GM21526 (cell line): ENCODE measurements around the gene MYOG.

Source experiments
- ATAC-seq: cut with Tn5 transposase; IDR thresholded peaks from one replicate; pipeline ENCODE4 v1.9.1; 2021; ENCODE audit warnings: moderate library complexity; ENCODE audit not compliant: unreplicated experiment, low FRiP score

Gene MYOG

GRCh38 chr1:203117611-203118575 is 32.1 kb upstream of the MYOG start:
- no peak for ATAC-seq

GRCh38 chr1:203116091-203116820 is 30.4 kb upstream of the MYOG start:
- no peak for ATAC-seq

DNA sequence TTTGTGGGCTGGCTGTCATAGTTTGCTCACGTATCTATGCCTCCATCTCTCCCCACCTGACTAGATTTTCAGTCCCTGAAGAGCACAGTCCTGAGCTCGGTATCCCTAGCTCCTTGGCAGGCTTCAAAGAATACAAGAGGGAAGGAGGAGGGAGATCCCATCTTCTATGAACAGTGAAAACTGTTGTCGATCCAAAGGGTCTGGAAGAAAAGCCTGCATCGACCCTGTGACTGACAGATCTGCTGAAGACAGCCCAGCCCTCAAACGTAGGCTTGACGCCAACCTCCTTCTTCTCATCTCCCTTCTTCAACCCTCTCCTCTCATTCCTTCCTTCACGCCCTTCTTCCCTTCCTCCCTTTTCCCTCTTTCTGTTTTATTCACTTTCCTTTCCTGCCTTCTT is 28.4 kb upstream of the MYOG start:
- ATAC-seq: no peak

- no peak for ATAC-seq
Observed at GRCh38 chr1:203113308-203113707, 27.5 kb upstream of the MYOG start.

GRCh38 chr1:203112475-203112874 is 26.7 kb upstream of the MYOG start:
- no peak for ATAC-seq

GRCh38 chr1:203104789-203105390 is 19.1 kb upstream of the MYOG start:
- no peak for ATAC-seq

- no peak for ATAC-seq
Observed at GRCh38 chr1:203103829-203104495, 18.1 kb upstream of the MYOG start.

DNA sequence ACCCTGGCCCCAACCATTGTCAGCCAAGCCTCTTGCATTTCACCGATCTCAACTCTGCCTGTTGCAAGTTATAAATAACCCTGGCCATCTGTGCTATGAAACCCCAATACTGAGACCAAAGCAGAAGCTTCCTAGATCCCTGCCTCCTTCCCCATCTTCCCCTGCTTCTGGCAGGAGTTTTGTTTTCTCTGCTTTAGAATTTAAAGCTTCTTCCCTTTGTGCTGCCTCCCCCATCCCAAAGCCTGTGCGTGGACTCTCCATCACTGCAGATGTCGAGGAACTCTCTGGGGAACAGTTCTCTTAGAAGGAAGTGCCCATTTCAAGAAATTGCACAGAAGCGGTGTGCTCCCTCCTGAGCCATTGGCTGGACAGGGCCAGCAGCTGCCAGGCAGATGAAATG is 17.4 kb upstream of the MYOG start:
- ATAC-seq: no peak

DNA sequence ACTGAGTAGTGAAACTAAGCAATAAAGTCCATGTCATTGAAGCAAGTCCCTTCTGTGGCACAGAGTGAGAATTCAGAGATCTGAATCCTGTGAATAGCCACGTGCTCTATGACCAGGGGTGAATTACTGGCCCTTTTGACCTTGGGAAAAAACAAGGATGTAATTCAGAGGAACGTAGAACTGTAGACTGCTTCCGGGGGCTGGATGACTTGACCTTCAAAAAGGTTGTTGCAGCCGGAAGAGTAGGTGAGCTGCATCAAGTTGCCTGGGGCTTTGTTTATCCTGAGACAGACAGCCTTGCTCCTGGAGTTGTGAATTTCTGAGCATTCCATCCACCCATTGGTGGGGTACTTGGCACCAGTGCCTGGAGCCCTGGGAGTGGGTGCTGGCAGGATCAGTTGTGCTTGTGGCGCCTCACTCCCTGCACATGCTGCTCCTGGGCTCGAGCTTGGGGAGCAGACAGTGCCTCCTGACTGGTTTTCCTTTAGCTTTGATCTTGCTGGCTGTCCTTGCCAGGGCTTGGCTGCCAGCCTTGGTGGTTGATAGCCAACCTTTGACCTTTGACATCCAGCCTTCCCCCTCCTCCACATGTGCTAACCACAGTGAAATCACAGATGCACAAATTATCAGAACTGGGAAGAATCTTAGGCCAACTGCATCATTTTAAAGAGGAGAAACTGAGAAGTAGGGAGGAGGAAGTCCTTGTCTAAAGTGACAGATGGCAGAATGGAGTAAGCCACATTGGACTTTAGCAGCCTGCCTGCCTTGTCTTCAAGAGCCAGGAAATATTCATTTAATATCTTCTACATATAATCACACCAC is 16.2 kb upstream of the MYOG start:
- ATAC-seq: no peak

- no peak for ATAC-seq
Observed at GRCh38 chr1:203100516-203100869, 14.7 kb upstream of the MYOG start.

DNA sequence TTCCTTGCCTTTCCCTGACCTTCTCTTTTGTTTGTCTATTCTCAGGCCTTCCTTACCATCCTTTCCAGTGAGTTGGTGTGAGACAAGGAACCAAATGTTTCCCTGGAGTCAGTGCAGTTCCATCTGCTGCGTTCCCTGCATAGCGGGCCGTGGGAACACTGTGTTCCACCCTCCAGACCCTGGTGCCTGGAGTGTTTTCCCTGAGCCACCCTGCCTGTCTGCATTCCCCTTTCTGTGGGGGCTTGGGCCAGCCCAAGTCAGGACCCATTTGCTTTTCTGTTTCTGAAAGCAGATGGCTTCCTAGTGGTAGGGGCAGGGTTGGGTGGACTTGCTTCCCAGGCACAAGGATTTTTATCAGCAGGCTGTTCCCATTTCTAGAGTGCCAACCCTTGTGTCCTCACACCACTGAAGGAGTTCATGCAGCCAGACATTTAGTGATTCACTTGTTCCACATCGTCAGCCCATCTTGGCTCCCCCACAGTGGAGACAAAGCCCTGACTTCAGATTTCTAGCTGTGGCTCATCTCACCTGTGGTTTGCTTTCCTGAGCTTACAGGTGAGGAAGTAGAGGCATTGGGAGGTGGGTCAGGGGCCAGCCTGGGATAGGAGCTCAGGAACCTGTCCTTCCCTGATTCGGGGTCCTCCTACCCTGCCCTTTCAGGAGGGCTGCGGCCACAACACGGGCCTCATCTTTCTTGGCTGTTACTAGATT is 14.1 kb upstream of the MYOG start:
- no peak for ATAC-seq

DNA sequence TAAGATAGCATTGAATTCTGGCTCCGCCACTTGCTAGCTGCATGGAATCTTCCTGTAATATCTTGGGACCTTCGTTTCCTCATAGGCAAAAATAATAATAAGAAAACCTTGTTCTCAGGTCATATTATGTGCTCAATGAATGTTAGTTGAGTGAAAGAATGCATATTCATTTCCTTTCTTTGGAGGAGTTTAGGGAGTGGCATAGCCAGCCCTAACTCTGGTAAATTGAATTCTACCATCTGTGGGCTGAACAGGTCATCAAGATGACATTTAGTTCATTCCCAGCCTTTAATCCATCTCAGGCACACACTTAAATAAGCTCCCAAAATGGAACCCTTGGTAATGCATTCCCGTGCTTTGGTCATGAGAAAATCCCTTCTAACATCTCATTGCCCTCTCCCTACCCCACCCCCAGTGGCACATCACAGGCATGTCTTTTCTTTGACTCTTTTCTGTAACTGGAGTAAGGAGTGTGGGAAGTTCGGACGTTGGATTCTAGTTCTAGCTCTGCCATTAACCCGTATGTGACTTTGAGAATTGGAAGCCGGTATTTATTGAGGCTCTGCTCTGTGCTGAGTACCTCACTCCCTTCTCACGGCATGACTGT is 13.2 kb upstream of the MYOG start:
- ATAC-seq: no peak

DNA sequence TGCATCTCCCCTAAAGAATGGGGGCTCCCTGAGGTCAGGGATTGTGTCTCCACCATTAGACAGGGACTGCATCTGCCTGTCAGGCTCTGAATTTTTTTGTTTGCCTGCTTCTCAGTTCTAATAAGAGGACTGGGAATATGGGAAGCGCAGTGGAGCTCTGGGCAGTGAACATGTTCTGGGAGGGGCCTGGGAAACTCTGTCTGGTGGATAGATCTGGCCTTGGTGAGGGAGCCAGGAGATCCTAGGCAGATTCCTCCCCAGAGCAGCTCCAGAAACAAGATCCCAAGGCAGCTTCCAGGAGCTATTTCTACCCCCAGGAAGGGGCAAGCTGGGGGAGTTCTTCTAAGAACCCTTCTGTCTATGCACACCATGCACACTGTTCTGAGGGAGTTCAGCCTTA is 12.6 kb upstream of the MYOG start:
- no peak for ATAC-seq

GRCh38 chr1:203097001-203097400 is 11.2 kb upstream of the MYOG start:
- no peak for ATAC-seq

GRCh38 chr1:203096566-203096965 is 10.8 kb upstream of the MYOG start:
- no peak for ATAC-seq

DNA sequence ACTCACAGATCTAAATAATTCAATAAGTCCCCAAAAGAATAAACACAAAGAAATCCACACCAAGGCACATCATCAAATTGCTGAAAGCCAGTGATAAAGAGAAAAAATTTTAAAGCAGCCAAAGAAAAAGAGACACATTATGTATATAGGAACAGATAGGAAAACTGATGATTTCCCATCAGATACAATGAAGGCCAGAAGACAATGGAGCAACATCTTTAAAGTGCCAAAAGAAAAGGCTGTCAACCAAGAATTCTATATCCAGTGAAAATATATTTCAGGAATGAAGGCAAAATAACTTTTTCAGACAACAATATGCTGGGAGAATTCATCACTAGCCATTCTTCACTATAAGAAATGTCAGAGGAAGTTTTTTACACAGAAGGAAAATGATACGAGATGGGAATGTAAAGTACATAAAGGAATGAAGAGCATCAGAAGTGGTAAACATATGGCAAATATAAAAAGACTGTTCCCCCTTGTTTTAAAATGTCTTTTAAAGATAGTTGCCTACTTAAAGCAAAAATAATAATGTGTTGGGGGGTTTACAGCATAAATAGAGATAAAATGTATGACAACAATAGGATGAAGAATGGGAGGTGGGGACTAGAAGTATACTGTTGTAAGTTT is 9.4 kb upstream of the MYOG start:
- ATAC-seq: no peak

DNA sequence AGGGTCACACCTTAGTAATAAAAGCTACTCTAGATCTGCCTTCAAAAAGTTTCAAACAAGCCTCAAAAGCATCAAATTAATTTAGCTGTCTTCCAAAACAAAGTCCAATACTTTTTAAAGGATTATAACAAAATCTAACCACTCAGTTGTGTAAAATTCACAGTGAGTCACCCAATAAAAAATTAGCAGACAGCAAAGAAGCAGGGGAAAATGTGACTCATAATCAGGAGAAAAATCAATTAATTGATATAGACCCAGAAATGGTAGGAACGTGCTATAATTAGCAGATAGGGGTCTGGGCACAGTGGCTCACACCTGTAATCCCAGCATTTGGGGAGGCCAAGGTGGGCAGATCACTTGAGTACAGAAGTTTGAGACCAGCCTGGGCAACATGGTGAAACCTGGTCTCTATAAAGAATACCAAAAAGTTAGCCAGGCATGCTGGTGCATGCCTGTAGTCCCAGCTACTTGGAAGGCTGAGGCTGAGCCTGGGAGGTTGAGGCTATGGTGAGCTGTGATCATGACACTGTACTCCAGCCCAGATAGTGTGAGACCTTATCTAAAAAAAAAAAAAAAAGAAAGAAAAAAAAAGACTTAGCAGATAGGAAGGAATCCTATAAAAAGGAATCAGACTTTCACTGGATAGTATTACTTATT is 8.1 kb upstream of the MYOG start:
- ATAC-seq: no peak

DNA sequence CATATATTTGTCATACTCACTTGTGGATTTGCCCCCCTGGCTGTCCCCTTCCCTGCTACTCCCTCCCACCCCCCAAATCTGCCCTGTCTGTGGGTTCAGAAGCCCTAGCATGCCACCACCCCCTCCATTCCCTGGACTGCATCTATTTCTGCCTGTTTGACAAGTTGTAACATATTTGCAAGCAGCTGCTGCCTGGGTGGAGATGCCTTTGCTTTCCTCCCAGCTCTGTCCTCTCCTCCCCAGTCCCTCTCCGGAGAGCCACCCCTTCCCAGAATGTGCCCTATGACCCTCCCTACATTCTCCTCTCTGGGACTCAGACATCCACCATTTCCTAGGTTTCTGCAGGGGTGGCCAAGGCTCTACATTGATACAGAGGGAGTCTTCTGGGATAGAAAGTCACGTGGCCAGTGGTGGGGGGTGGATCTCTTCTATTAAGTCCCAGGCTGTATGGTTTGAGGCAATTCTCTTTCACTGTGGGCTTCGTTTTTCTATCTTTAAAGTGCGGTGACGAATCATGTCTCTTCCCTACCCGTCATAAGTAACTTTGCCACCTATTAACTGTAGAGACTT is 6.0 kb upstream of the MYOG start:
- ATAC-seq: no peak
